ENCODE data around the gene RTP5.
"Not testable (repeated sequence)": the region's sequence is repeated elsewhere in the genome, so short reads cannot be mapped to it uniquely, and the experiment has no call there.

RTP5 gene

DNA sequence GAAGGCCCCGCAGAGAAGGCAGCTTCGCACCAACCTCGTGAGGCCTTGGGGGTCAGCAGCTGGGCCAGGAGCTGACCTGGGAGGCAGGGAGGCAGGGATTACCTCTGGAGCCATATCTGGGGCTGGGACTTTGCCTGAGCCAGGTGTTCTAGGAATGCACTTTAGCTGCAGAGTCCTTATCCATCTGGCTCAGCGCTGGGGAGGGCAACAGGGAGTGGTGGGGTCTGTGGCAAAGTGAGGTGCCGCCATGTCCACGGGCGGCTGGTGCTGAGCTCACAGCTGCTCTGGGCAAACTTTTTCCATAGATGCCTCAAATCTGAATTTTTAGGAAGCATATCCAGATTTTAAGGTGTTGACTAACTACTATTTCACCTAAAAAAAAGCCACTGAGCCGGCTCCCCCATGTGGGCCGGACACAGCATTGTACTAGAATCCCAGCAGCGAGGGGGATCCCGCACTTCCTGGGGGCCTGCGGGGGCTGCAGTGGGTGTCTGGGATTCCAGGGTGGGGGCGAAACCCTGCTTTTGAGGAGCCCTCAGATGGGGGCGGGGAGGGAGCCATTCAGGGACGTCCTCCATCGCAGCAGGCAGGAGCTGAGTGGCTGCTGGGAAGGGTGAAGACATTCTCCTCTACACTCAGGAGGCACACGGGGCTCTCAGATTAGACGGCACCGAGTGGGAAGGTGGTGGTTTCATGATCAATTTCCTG, 34.6 kb downstream of the RTP5 start:
- DNase-seq, result no peak

GRCh38 chr2:241904791-241905710, 35.5 kb downstream of the RTP5 start:
- DNase-seq, result no peak

DNA sequence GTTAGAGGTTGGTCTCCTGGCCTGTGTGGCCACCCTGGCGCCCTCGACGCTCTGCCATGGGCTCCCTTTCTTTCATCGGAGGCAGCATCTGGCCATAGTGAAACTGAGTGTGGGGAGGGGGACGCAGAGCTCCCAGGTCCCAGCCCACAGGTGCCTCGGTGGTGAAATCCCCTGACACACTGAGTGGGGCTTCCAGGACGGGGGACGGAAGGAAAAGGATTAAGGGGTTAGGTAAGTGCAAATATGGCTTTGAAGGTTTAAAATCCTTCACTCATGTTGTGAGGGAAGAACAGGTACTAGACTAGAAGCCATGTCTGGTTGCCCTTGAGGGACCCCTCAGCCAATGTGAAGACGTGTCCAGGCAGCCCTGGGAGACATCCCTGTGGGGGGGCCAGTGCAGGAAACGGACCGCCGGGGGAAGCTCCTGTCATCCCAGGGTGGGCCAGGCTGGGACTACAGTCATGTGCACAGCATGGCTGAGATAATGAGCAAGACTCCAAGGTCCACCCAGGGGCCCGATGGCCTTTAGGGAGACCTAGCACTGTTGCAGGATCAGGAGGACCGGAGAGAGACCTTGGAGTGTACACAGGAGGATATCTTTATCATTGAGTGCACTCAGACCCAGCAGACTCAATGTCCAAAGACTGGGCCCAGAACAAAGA, 36.3 kb downstream of the RTP5 start:
- DNase-seq, result no peak

DNA sequence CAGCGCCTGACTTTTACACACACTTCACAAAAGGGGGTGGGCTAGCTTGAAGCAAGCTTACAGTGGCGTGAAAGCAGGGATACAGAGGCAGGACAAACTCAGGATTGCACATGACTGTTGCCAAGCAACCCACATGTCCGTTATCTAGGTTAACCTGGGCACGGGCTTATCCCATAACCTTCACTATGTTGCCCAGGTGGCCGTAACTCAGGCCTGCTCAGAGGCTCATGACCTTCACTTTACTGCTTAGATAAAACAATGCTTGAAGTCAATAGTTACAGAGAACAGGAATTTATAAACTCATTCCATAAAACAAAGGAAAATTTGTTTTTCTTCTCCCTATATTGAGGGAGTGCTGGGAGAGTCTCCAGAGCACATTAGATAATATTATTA, 36.8 kb downstream of the RTP5 start:
- DNase-seq, result not testable (repeated sequence)

- no peak for DNase-seq
Observed at GRCh38 chr2:241906826-241907570, 37.5 kb downstream of the RTP5 start.

GRCh38 chr2:241907831-241908230, 38.3 kb downstream of the RTP5 start:
- not testable (repeated sequence) for DNase-seq

DNA sequence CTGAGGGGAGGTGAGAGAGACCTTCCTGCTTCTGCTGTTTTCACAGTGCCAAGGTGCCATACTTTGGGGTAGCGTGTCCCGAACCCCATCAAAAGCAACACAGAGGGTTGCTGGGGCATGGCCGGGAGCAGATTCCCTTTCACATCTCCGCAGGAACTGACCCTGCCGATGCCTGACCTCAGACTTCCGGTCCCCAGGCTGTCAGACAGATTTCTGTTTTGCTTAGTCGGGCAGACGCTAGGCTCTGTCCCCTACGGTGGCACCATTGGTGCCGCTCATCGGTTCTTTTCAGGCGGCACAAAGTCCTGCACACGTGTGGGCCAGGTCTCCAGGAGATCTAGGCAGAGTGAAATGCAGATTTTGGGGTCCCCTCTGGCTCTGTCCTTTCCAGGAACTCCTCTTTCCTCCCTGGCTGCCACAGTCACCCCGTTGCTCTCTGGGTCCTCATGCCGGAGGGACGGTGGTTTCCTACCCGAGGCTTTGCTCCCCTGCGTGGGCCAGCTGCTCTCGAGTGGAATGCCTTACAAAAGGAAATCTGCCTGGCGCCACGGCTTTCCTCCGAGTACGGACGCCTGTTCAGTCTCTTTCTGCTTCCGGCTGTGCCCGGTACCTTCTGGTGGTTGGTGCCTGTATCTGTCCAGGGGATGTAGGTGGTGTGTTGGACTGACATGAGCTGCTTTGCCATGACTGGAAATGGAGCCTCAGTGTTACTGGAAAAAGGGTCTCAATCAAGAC, 39.3 kb downstream of the RTP5 start:
- DNase-seq, result no peak

DNA sequence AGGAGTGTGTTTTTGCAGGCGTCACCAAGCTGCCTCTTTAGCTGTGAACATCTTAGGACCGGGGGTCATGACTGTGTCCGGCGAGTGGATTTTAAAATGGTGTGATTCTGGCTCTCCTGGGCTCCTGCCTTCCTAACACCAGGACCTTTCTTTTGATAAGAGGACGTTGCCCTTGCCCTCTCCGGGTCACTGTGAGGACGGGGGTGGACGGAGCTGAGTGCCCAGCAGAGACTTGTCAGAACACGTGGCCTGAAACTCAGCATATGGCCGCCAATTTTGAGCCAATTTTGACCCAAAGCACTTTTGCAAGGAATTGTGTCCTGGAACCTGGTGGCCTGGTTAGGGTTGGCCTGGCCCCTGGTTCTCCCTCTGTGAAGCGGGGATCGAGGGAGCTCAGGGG, 40.2 kb downstream of the RTP5 start:
- no peak for DNase-seq

DNA sequence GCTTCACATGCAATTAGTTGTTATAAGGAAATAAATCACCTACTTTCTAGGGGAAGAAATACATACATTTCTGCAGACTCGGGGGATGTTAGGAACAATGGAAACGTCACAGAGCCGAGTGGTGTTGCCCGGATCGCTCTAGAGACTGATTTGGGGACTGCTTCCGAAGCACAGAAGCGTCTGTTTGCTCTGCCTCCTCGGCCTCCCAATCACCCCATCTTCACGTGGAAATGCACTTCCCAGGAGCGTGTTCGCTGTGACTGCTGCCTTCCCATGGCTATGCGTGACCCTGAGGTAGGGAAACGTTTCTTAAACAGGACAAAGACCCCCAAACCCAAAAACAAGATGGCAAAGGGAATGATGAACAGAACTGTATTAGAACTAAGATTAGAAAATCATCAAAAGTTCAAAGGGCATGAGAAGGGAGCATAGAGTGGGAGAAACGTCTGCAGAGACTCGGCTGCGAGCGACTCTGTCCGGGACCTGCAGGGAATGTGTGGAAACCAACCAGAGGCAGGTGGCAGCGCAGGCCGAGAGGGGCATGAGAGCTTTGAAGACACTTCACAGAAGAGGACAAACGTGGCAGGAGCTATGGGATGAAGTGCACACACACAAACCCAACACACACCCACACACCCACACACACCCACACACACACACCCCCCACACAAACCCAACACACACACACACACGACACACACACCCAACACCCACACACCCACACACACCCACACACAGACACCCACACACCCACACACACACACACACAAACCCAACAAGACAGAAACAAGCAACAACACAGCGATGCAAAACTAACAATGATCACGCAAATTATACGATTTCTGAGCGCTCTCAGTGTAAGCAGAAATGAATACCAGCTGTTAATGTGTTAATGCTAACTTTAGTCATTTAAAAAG, 41.3 kb downstream of the RTP5 start:
- DNase-seq, result no peak

DNA sequence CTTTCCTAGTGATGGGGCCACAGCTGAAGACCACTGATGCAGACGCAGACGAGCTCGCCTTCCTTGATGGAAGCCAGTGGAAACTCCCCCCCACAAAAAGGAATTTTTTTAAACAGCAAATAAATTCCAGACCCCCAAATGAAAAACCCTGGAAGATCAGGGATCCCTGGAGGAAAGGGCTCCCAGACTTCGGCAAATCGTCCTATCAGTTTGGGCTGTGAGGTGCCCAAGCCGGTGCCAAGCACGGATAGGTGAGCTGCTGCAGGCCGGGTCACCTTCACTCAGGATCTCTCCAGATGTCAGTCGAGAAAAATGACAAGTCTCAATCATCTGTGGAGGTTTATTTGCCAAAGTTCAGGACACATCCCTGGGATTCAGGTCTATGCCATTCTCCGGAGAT, 42.0 kb downstream of the RTP5 start:
- no peak for DNase-seq

GRCh38 chr2:241912021-241912555, 42.6 kb downstream of the RTP5 start:
- DNase-seq, result no peak

- DNase-seq, result no peak
Observed at GRCh38 chr2:241913703-241914102, 44.2 kb downstream of the RTP5 start.

- no peak for DNase-seq
Observed at GRCh38 chr2:241914542-241914941, 45.0 kb downstream of the RTP5 start.

DNA sequence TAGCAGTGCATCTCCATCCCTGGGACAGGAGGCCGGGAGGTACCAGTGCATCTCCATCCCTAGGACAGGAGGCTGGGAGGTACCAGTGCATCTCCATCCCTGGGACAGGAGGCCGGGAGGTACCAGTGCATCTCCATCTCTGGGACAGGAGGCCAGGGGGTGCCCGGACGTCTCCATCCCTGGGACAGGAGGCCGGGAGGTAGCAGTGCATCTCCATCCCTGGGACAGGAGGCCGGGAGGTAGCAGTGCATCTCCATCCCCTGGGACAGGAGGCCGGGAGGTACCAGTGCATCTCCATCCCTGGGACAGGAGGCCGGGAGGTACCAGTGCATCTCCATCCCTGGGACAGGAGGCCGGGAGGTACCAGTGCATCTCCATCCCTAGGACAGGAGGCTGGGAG, 52.1 kb downstream of the RTP5 start:
- not testable (repeated sequence) for DNase-seq

DNA sequence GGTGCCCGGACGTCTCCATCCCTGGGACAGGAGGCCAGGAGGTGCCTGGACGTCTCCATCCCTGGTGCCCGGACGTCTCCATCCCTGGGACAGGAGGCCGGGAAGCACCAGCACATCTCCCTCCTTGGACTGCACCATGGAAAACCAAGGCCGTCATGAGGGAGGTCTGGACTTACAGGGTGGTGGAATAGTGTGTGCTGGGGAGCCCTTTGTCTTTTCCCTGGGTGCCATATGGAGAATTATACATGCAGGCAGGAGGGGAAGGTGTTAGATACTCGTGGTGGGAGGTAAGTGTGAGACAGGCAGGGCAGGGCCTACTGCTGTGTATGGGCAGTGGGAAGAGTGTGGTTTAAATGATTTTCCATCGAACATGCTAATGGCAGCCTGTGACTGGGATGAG, 52.9 kb downstream of the RTP5 start:
- no peak for DNase-seq

DNA sequence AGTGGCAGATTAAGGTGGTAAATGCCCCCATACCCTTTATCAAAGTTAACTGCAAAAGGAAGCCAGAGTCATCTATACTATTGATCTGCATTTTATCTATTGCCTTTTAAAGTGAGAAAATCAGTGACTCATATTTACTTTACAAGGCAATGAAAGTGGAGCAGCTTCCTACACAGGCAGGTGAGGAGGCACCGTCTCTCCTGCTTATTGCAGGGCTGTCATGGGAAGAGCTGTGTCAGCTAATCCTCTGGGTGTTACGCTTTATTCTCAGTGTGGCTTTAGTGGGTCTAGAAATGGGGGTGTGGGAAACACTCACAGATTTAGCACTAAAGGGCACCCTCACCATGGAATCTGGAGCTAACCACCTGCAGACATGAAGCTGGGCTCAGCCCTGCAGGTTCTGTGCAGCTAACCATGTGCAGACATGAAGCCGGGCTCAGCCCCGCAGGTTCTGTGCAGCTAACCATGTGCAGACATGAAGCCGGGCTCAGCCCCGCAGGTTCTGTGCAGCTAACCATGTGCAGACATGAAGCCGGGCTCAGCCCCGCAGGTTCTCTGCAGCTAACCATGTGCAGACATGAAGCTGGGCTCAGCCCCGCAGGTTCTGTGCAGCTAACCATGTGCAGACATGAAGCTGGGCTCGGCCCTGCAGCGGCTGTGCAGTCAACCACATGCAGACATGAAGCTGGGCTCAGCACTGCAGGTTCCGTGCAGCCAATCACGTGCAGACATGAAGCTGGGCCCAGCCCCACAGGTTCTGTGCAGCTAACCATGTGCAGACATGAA, 53.5 kb downstream of the RTP5 start:
- DNase-seq, result not testable (repeated sequence)
